ENCODE data around the gene NRP1. TPM values are rescaled to one million over a fixed set of nuclear protein-coding genes. Genes with fewer than 3 reads are reported as not detected.

NRP1 gene
- total and polyA plus RNA-seq, 4 donors, result 14.6 to 55.6 (median 37.8) TPM

DNA sequence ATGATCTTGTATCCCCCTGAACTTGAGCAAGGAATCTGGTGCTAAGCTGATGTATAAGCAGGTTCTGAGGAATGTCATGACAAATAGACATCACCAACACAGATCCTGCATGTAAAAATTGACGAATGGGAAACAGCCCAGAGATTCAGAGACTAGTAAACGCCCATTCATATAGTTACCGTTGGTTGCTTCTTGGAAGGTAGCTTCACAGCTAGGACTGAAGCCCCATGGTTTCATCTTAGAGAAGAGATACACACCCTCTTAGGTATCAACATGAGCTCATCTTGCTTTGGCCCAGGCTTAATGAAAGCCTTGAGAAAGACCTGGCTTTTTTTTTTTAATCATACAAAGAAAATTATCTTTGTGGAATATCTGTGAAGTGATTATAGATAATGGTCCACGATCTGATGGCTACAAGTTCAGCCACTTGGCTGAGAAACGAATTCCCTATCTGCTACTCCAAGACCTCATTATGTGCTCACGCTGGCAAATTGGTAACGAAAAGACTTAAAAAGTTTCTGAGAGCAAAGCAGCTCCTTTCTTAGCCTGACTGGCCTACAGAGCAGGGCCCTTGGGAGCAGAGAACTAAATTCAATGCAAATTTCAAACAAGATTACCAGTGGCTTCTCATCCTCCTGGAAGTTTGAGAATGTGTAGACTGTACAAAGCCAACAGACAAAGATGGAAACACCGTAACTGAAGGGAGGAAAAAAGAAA is 181.1 kb downstream of the NRP1 start:
- Histone ChIP-seq H3K27ac (ENCODE audit: low read depth in 1 of 2, low read length in 2 of 2) (no peak overlapping the region), H3K27me3 (ENCODE audit: control insufficient read depth in 4 of 4, insufficient read depth in 4 of 4, low read length in 3 of 4) (no peaks in the 10 kb centered on the region), H3K36me3 (ENCODE audit: control insufficient read depth in 4 of 4, insufficient read depth in 3 of 4, low read depth in 1 of 4, low read length in 3 of 4) (no peaks in the 10 kb centered on the region), H3K9me3 (ENCODE audit: control insufficient read depth in 4 of 4, low read length in 3 of 4) (no peaks in the 10 kb centered on the region), H3K9ac (ENCODE audit: low read depth in 1 of 2, low read length in 2 of 2) (no peak overlapping the region), H3K4me1 (ENCODE audit: control insufficient read depth in 4 of 4, insufficient read depth in 4 of 4, low read length in 3 of 4) (peaks cover 3 to 22% (median 18%) of the 10 kb centered on the region in 4 donors), H3K4me3 (ENCODE audit: low read depth in 1 of 3, low read length in 3 of 3) (no peak overlapping the region)
- 89% methylated on average over 8 of the region's 8 CpGs for WGBS
- TF ChIP-seq, protein P1, sequence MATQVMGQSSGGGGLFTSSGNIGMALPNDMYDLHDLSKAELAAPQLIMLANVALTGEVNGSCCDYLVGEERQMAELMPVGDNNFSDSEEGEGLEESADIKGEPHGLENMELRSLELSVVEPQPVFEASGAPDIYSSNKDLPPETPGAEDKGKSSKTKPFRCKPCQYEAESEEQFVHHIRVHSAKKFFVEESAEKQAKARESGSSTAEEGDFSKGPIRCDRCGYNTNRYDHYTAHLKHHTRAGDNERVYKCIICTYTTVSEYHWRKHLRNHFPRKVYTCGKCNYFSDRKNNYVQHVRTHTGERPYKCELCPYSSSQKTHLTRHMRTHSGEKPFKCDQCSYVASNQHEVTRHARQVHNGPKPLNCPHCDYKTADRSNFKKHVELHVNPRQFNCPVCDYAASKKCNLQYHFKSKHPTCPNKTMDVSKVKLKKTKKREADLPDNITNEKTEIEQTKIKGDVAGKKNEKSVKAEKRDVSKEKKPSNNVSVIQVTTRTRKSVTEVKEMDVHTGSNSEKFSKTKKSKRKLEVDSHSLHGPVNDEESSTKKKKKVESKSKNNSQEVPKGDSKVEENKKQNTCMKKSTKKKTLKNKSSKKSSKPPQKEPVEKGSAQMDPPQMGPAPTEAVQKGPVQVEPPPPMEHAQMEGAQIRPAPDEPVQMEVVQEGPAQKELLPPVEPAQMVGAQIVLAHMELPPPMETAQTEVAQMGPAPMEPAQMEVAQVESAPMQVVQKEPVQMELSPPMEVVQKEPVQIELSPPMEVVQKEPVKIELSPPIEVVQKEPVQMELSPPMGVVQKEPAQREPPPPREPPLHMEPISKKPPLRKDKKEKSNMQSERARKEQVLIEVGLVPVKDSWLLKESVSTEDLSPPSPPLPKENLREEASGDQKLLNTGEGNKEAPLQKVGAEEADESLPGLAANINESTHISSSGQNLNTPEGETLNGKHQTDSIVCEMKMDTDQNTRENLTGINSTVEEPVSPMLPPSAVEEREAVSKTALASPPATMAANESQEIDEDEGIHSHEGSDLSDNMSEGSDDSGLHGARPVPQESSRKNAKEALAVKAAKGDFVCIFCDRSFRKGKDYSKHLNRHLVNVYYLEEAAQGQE (IDR thresholded peaks at IDR 0.05), result no peak
- TF ChIP-seq RXRA (IDR thresholded peaks at IDR 0.05) (no peak), HNF4G (IDR thresholded peaks at IDR 0.05) (no peak), SP1 (IDR thresholded peaks at IDR 0.05) (no peak), GABPA (IDR thresholded peaks at IDR 0.05 in 1 of 2, conservative IDR thresholded peaks at IDR 0.05 in 1 of 2) (no peak), HNF4A (conservative IDR thresholded peaks at IDR 0.05) (no peak), FOXA2 (IDR thresholded peaks at IDR 0.05) (no peak), NR2F2 (IDR thresholded peaks at IDR 0.05) (no peak), CTCF (IDR thresholded peaks at IDR 0.05; ENCODE audit: low read depth, low read length, missing input control) (no peak), FOXA1 (IDR thresholded peaks at IDR 0.05) (no peak), MAX (IDR thresholded peaks at IDR 0.05) (no peak), RAD21 (IDR thresholded peaks at IDR 0.05) (no peak)
- TF ChIP-seq, protein P2, sequence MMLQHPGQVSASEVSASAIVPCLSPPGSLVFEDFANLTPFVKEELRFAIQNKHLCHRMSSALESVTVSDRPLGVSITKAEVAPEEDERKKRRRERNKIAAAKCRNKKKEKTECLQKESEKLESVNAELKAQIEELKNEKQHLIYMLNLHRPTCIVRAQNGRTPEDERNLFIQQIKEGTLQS (IDR thresholded peaks at IDR 0.05), result no peak
- DNase-seq (ENCODE audit: low spot score), result no peak

DNA sequence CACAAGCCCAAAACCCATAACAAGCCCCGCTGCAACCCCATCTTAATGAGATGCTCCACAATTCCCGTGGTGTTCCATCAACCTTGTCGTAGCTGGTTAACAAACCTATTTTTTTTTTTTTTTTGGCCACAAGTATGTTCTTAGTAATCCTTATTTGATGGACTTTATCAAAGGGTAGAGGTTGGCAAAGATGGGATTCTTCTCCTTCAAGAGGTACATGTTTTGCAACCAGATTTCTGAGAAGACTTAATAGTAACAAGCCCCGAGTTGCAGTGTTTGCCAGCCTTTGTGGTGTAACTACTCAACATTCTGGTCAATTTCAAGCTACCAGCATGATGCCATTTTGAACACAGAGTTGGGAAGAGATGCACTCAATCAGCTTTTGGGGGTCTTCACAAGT is 181.7 kb downstream of the NRP1 start:
- Histone ChIP-seq H3K9me3 (ENCODE audit: control insufficient read depth in 4 of 4, low read length in 3 of 4) (no peaks in the 10 kb centered on the region), H3K9ac (ENCODE audit: low read depth in 1 of 2, low read length in 2 of 2) (no peak overlapping the region), H3K36me3 (ENCODE audit: control insufficient read depth in 4 of 4, insufficient read depth in 3 of 4, low read depth in 1 of 4, low read length in 3 of 4) (no peaks in the 10 kb centered on the region), H3K4me1 (ENCODE audit: control insufficient read depth in 4 of 4, insufficient read depth in 4 of 4, low read length in 3 of 4) (peaks cover 3 to 22% (median 18%) of the 10 kb centered on the region in 4 donors), H3K4me3 (ENCODE audit: low read depth in 1 of 3, low read length in 3 of 3) (no peak overlapping the region), H3K27ac (ENCODE audit: low read depth in 1 of 2, low read length in 2 of 2) (no peak overlapping the region), H3K27me3 (ENCODE audit: control insufficient read depth in 4 of 4, insufficient read depth in 4 of 4, low read length in 3 of 4) (no peaks in the 10 kb centered on the region)
- no peak for TF ChIP-seq FOXA2 (IDR thresholded peaks at IDR 0.05)
- no peak for DNase-seq (ENCODE audit: low spot score)
- 97% methylated on average over 4 of the region's 4 CpGs for WGBS
